OCI-LY7 (cell line): ENCODE data around the gene CIROP.

Experiments
- CTCF ChIP-seq: fragments of 200-600 bp; sonication (generic); conservative IDR thresholded peaks from 2 replicates; pipeline ENCODE4 v1.5.1; 2014; ENCODE audit warnings: mild to moderate bottlenecking, antibody characterized with exemption, low read length, moderate library complexity, mixed read lengths
- EZH2phosphoT487 ChIP-seq: fragments of 200-600 bp; sonication (generic); IDR thresholded peaks from 2 replicates; pipeline ENCODE4 v1.6.1; 2018; ENCODE audit warnings: low read depth, borderline replicate concordance, mild to moderate bottlenecking, mixed run types, antibody characterized with exemption, low read length, moderate library complexity, mixed read lengths

DNA sequence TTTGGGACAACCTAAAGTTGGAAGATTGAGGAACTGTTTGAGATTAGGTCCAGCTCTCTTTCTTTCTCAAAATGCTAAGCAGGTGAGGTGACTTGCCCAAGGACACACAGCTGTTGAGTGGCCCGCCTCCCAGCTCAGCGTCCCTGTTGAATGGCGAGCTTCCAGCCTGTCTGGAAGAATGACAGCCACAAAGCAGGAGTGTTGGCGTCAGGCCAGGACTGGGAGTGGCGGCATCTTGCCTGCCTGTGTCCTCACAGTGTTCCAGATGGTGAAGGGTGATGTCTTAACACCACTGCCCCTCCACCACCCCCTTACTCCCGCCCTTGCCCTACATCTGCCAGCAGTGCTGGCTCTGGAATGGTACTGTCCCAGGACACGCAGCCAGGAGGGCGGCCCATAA, 18.6 kb upstream of the CIROP start:
- no peak for TF ChIP-seq CTCF
- no peak for TF ChIP-seq EZH2phosphoT487
